ENCODE data around the gene CST6.

DNA sequence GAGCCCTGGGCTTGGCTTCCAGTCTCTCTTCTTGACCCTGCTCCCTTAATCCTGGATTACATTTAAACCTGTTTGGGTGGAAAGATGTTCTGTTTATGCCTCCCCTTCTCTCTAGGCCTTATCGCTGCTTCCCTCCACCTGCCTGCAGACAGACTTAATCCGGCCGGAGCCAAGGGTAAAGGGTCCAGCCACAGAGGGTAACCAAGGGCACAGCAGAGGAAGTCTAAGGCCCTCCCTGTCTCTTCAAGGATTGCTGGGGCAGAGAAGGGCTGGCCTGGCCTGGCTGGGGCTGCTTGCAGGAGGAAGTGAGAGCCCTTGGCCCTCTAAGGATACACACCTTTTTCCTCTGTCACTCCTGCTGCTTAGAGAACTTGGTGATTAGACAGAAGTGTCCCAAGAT lies 35.1 kb downstream of the CST6 start:
- TF ChIP-seq, protein P1, sequence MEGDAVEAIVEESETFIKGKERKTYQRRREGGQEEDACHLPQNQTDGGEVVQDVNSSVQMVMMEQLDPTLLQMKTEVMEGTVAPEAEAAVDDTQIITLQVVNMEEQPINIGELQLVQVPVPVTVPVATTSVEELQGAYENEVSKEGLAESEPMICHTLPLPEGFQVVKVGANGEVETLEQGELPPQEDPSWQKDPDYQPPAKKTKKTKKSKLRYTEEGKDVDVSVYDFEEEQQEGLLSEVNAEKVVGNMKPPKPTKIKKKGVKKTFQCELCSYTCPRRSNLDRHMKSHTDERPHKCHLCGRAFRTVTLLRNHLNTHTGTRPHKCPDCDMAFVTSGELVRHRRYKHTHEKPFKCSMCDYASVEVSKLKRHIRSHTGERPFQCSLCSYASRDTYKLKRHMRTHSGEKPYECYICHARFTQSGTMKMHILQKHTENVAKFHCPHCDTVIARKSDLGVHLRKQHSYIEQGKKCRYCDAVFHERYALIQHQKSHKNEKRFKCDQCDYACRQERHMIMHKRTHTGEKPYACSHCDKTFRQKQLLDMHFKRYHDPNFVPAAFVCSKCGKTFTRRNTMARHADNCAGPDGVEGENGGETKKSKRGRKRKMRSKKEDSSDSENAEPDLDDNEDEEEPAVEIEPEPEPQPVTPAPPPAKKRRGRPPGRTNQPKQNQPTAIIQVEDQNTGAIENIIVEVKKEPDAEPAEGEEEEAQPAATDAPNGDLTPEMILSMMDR (IDR thresholded peaks at IDR 0.05; ENCODE audit: low read length) = no peak
- TF ChIP-seq EZH2 (optimal IDR thresholded peaks at IDR 0.05; ENCODE audit: low read depth, low read length) = no peak
